H1 (cell line): ENCODE measurements around the gene CASP9. TPM values are rescaled to one million over a fixed set of nuclear protein-coding genes. Genes with fewer than 3 reads are reported as not detected.

Experiments used
- CTCF ChIA-PET: fragments of 300-600 bp; sonication (Branson Sonifier 250); formaldehyde crosslinking; loops from one replicate; lab custom pipeline; 2021; ENCODE audit not compliant: partially characterized antibody; lab: Charles Lee
- POLR2A ChIA-PET: fragments of 300-600 bp; sonication (Branson Sonifier 250); formaldehyde crosslinking; loops from one replicate; lab custom pipeline; 2021; ENCODE audit warnings: inconsistent platforms; ENCODE audit not compliant: partially characterized antibody; lab: Charles Lee
- DNase-seq, 2 experiments: peaks; one replicate each; pipeline versions ENCODE4 v3.0.0 to v3.0.0-alpha.2; 2010 to 2022; ENCODE audit warnings: low spot score in 2 of 2, low read depth in 1 of 2, mixed read lengths in 1 of 2
- FAIRE-seq: peaks from 2 replicates; lab custom pipeline; 2011; peaks lifted over from hg19 to GRCh38; lab: Jason Lieb, UNC
- H2AFZ ChIP-seq: 2 replicates; pipeline ENCODE4 v1.8.1; 2012; ENCODE audit warnings: low read length, inconsistent platforms
- H2AK5ac ChIP-seq: 2 replicates; pipeline ENCODE4 v1.6.1; 2013; ENCODE audit warnings: low read depth, low read length
- H2BK120ac ChIP-seq: replicated peaks from 2 replicates; pipeline ENCODE3; 2013; ENCODE audit warnings: low read depth, low read length, inconsistent platforms
- H2BK12ac ChIP-seq: 2 replicates; pipeline ENCODE4 v1.6.1; 2013; ENCODE audit warnings: low read depth, low read length
- H2BK15ac ChIP-seq: 2 replicates; pipeline ENCODE4 v1.6.1; 2013; ENCODE audit warnings: low read length
- H2BK20ac ChIP-seq: 2 replicates; pipeline ENCODE4 v1.6.1; 2013; ENCODE audit warnings: low read length
- H2BK5ac ChIP-seq: 2 replicates; pipeline ENCODE4 v1.6.1; 2013; ENCODE audit warnings: low read depth, low read length
- H3K14ac ChIP-seq: 2 replicates; pipeline ENCODE4 v1.6.1; 2013; ENCODE audit warnings: inconsistent platforms; ENCODE audit not compliant: insufficient read length
- H3K18ac ChIP-seq: 2 replicates; pipeline ENCODE4 v1.6.1; 2013; ENCODE audit warnings: low read length; ENCODE audit errors: extremely low read depth
- H3K23ac ChIP-seq: 2 replicates; pipeline ENCODE4 v1.6.1; 2013; ENCODE audit warnings: inconsistent platforms; ENCODE audit not compliant: insufficient read length
- H3K23me2 ChIP-seq: 2 replicates; pipeline ENCODE4 v1.6.1; 2013; ENCODE audit warnings: low read depth, low read length
- H3K27ac ChIP-seq: 2 replicates; pipeline ENCODE4 v1.6.1; 2011; ENCODE audit warnings: low read depth, low read length, inconsistent platforms
- H3K27me3 ChIP-seq, 4 experiments: replicated peaks in 1 of 4; 1 replicate in 1 of 4; 2 replicates in 3 of 4; pipeline versions ENCODE4 v1.6.1 to v1.8.1; 2011 to 2013; ENCODE audit warnings: low read length in 3 of 4, mild to moderate bottlenecking in 3 of 4, inconsistent platforms in 2 of 4, mixed read lengths in 2 of 4, moderate library complexity in 1 of 4; ENCODE audit not compliant: control insufficient read depth in 3 of 4, insufficient read depth in 3 of 4; ENCODE audit errors: extremely low read depth in 1 of 4
- H3K36me3 ChIP-seq, 4 experiments: 2 replicates each; pipeline versions ENCODE4 v1.6.1 to v1.8.1; 2011 to 2013; ENCODE audit warnings: mild to moderate bottlenecking in 4 of 4, low read length in 3 of 4, moderate library complexity in 2 of 4, control low read depth in 1 of 4, inconsistent platforms in 1 of 4; ENCODE audit not compliant: insufficient read depth in 4 of 4, control insufficient read depth in 2 of 4
- H3K4ac ChIP-seq: replicated peaks from 2 replicates; pipeline ENCODE3; 2013; ENCODE audit warnings: low read length, low read depth, mixed read lengths, inconsistent platforms; ENCODE audit not compliant: insufficient read length
- H3K4me1 ChIP-seq, 4 experiments: replicated peaks in 1 of 4; 1 replicate in 1 of 4; 2 replicates in 3 of 4; pipeline versions ENCODE4 v1.6.1 to v1.8.1; 2011 to 2013; ENCODE audit warnings: low read length in 3 of 4, inconsistent platforms in 2 of 4, mixed read lengths in 1 of 4; ENCODE audit not compliant: insufficient read depth in 4 of 4, control insufficient read depth in 3 of 4
- H3K4me2 ChIP-seq, 2 experiments: 2 replicates each; pipeline versions ENCODE4 v1.6.1 to v1.8.1; 2011 to 2013; ENCODE audit warnings: low read depth in 2 of 2, low read length in 2 of 2, control low read depth in 1 of 2, inconsistent platforms in 1 of 2, mild to moderate bottlenecking in 1 of 2; ENCODE audit not compliant: insufficient read depth in 1 of 2
- H3K4me3 ChIP-seq, 4 experiments: fragments of 200-600, 300-600 bp in 1 of 4; sonication (generic), shearing (Covaris generic), sonication (Bioruptor Twin) in 1 of 4; 2 replicates each; pipeline versions ENCODE4 v1.5.1 to v1.8.1; 2011 to 2016; ENCODE audit warnings: low read length in 4 of 4, low read depth in 3 of 4, control low read depth in 2 of 4, inconsistent platforms in 2 of 4, mild to moderate bottlenecking in 2 of 4, mixed read lengths in 1 of 4, moderate library complexity in 1 of 4; ENCODE audit not compliant: insufficient read depth in 2 of 4; ENCODE audit errors: extremely low read depth in 1 of 4
- H3K56ac ChIP-seq: replicated peaks from 2 replicates; pipeline ENCODE3; 2013; ENCODE audit warnings: low read depth, mild to moderate bottlenecking, mixed read lengths, low read length, inconsistent platforms; ENCODE audit not compliant: insufficient read length
- H3K79me1 ChIP-seq: 2 replicates; pipeline ENCODE4 v1.6.1; 2013; ENCODE audit warnings: low read depth, low read length, control low read depth
- H3K79me2 ChIP-seq, 2 experiments: 2 replicates each; pipeline versions ENCODE4 v1.6.1 to v1.8.1; 2012 to 2013; ENCODE audit warnings: low read length in 2 of 2, mild to moderate bottlenecking in 2 of 2, inconsistent platforms in 1 of 2; ENCODE audit not compliant: insufficient read depth in 2 of 2, control insufficient read depth in 1 of 2
- H3K9ac ChIP-seq, 4 experiments: replicated peaks in 1 of 4; 1 replicate in 1 of 4; 2 replicates in 3 of 4; pipeline versions ENCODE4 v1.6.1 to v1.8.1; 2011 to 2013; ENCODE audit warnings: low read depth in 3 of 4, low read length in 3 of 4, control low read depth in 2 of 4, mild to moderate bottlenecking in 2 of 4, moderate library complexity in 2 of 4, inconsistent platforms in 1 of 4; ENCODE audit errors: extremely low read depth in 1 of 4
- H3K9me3 ChIP-seq, 2 experiments: 2 replicates each; pipeline versions ENCODE4 v1.6.1 to v1.8.1; 2012 to 2013; ENCODE audit warnings: mild to moderate bottlenecking in 2 of 2, moderate library complexity in 2 of 2, control low read depth in 1 of 2, inconsistent platforms in 1 of 2, low read depth in 1 of 2, low read length in 1 of 2, mixed read lengths in 1 of 2; ENCODE audit not compliant: insufficient read depth in 2 of 2
- H4K20me1 ChIP-seq, 2 experiments: replicated peaks in 1 of 2; 2 replicates each; pipeline versions ENCODE3 to v1.8.1; 2011 to 2013; ENCODE audit warnings: inconsistent platforms in 2 of 2, low read length in 2 of 2, mild to moderate bottlenecking in 1 of 2; ENCODE audit not compliant: insufficient read depth in 2 of 2, control insufficient read depth in 1 of 2
- H4K5ac ChIP-seq: 2 replicates; pipeline ENCODE4 v1.6.1; 2013; ENCODE audit warnings: low read length, low read depth, mixed read lengths, inconsistent platforms; ENCODE audit not compliant: insufficient read length
- H4K8ac ChIP-seq: 2 replicates; pipeline ENCODE4 v1.8.0; 2013; ENCODE audit warnings: mild to moderate bottlenecking, moderate library complexity, low read length, inconsistent platforms; ENCODE audit not compliant: insufficient read depth; ENCODE audit errors: extremely low read depth
- H4K91ac ChIP-seq: replicated peaks from 2 replicates; pipeline ENCODE3; 2013; ENCODE audit warnings: low read length, mixed read lengths, inconsistent platforms; ENCODE audit not compliant: insufficient read length
- EGR1 ChIP-seq: IDR thresholded peaks from 2 replicates; pipeline ENCODE4 v1.6.1; 2011; ENCODE audit warnings: low read depth, low read length, borderline replicate concordance
- JUND ChIP-seq: IDR thresholded peaks from 2 replicates; pipeline ENCODE4 v1.6.1; 2011; ENCODE audit warnings: mild to moderate bottlenecking, improper control_type of control experiment, low read length
- NANOG ChIP-seq: IDR thresholded peaks from 2 replicates; pipeline ENCODE4 v1.6.1; 2011; ENCODE audit warnings: low read length, low read depth, mild to moderate bottlenecking, inconsistent platforms; ENCODE audit not compliant: insufficient read depth, poor library complexity, severe bottlenecking
- POLR2AphosphoS5 ChIP-seq: IDR thresholded peaks from 2 replicates; pipeline ENCODE4 v1.6.1; 2011; ENCODE audit warnings: low read depth, low read length
- POU5F1 ChIP-seq: IDR thresholded peaks from 2 replicates; pipeline ENCODE4 v1.6.1; 2011; ENCODE audit warnings: low read depth, mild to moderate bottlenecking, low read length, moderate library complexity
- SIN3A ChIP-seq, 2 experiments: IDR thresholded peaks in 1 of 2; conservative IDR thresholded peaks in 1 of 2; 2 replicates each; pipeline ENCODE4 v1.6.1; 2011 to 2012; ENCODE audit warnings: low read length in 2 of 2, improper control_type of control experiment in 1 of 2, low read depth in 1 of 2, mild to moderate bottlenecking in 1 of 2
- SIX5 ChIP-seq: IDR thresholded peaks from 2 replicates; pipeline ENCODE4 v1.6.1; 2011; ENCODE audit warnings: mild to moderate bottlenecking, low read depth, low read length
- TCF12 ChIP-seq: IDR thresholded peaks from 2 replicates; pipeline ENCODE4 v1.6.1; 2011; ENCODE audit warnings: low read depth, mild to moderate bottlenecking, low read length
- WGBS, 2 experiments: shearing (Covaris generic) in 1 of 2; methylation state at CpG; one replicate each; pipeline versions ENCODE4 v1.1.6 to v1.1.7; 2013 to 2015; ENCODE audit warnings: low lambda C conversion rate in 2 of 2, mixed read lengths in 2 of 2, inconsistent platforms in 1 of 2, low coverage in 1 of 2, missing lambda C conversion rate in 1 of 2; ENCODE audit not compliant: insufficient replicate concordance in 2 of 2, insufficient coverage in 1 of 2, insufficient read length in 1 of 2; ENCODE audit errors: extremely low coverage in 1 of 2, missing lambda C conversion rate in 1 of 2; 5-methylcytosine and 5-hydroxymethylcytosine counted together
- polyA plus RNA-seq, 7 experiments: library from polyadenylated mRNA; depleted of rRNA in 3 of 7; stranded (reverse) in 5 of 7; unstranded in 2 of 7; fragments of >200 nt in 5 of 7; fragments of 200-250 nt in 2 of 7; gene quantifications; 1 replicate in 5 of 7; 2 replicates in 1 of 7; 4 replicates in 1 of 7; pipeline versions ENCODE4 v1.2.1 to v1.2.3, GENCODE V29; 2011 to 2013; ENCODE audit warnings: missing spikeins in 2 of 7, mixed read lengths in 2 of 7
- total RNA-seq: library from RNA; stranded (reverse); fragmentation: NEBNext Ultra II Directional; extraction: Animal tissue kit (Norgen Biotek cat#: 25700); gene quantifications from 2 replicates; pipeline ENCODE4 v1.2.1, GENCODE V29; 2021
- TF ChIP-seq, protein P1 (sequence below), 3 experiments: IDR thresholded peaks; 1 replicate in 2 of 3; 2 replicates in 1 of 3; pipeline versions ENCODE4 v1.5.1 to v1.6.1; 2011; ENCODE audit warnings: low read length in 3 of 3, mild to moderate bottlenecking in 3 of 3, inconsistent platforms in 2 of 3, low read depth in 1 of 3, moderate library complexity in 1 of 3; ENCODE audit not compliant: insufficient read depth in 1 of 3; ENCODE audit errors: control extremely low read depth in 1 of 3
- TF ChIP-seq, protein P2 (sequence below): IDR thresholded peaks from 2 replicates; pipeline ENCODE4 v1.6.1; 2012; ENCODE audit warnings: low read length, inconsistent platforms

The CASP9 gene
- total and polyA plus RNA-seq, 2 of the 8 experiments (the other 6 are each of a cell fraction or from before 2014, with no cell fraction given), result 14.8 to 36.3 TPM

DNA sequence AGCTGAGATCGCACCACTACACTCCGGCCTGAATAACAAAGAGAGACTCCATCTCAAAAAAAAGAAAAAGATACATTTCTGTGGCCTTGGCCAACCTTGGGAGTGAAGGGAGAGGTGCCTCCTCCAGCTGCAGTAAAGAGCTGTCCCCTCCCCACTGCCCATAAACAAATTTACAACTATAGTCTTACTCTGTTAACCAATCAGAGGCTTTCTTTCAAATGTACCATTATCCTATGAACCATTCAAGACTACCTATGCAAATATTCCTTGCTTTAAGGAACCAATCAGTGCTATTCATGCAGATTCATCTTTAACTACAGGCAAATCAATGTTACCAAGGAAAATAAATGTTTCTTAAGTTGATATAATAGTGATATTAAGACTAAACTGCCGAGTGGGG is 47.1 kb downstream of the CASP9 start:
- H3K79me2 ChIP-seq, result no peaks in the 10 kb centered on the region
- H2BK20ac ChIP-seq, result no peak overlapping the region
- no peak overlapping the region for H3K18ac ChIP-seq
- no peak overlapping the region for H4K91ac ChIP-seq
- H3K9ac ChIP-seq, result no peak overlapping the region
- no peaks in the 10 kb centered on the region for H3K79me1 ChIP-seq
- ChIA-PET POLR2A (no interaction called here), CTCF (interaction anchor here (0.9 kb wide), 1 partner anchor 49 kb away, joined by 5 read pairs; no protein-coding TSS in a partner anchor)
- no peak overlapping the region for H3K23ac ChIP-seq
- H3K27ac ChIP-seq, result no peak overlapping the region
- no peak overlapping the region for H4K8ac ChIP-seq
- H3K4ac ChIP-seq, result no peak overlapping the region
- H2BK5ac ChIP-seq, result no peak overlapping the region
- H3K4me1 ChIP-seq, result no peaks in the 10 kb centered on the region; a peak in 1 of 7 replicates
- no peaks in the 10 kb centered on the region for H3K36me3 ChIP-seq
- no peak overlapping the region for H3K14ac ChIP-seq
- no peak overlapping the region for H2BK120ac ChIP-seq
- 93% methylated on average over 3 of the region's 3 CpGs; no CpG with 5 or more reads in 1 of the 2 experiments for WGBS, 2 experiments
- no peaks in the 10 kb centered on the region for H3K23me2 ChIP-seq
- no peak overlapping the region for H2BK12ac ChIP-seq
- H3K27me3 ChIP-seq, result no peaks in the 10 kb centered on the region
- no peak overlapping the region for H3K56ac ChIP-seq
- H3K9me3 ChIP-seq, result no peaks in the 10 kb centered on the region
- no peak overlapping the region for H2AK5ac ChIP-seq
- peaks cover 0 to 3% of the 10 kb centered on the region in 2 experiments for H4K20me1 ChIP-seq
- no peak overlapping the region for H4K5ac ChIP-seq
- no peak overlapping the region for H2AFZ ChIP-seq
- FAIRE-seq (no peak), DNase-seq (no peak)
- H2BK15ac ChIP-seq, result no peak overlapping the region
- H3K4me3 ChIP-seq, result no peak overlapping the region
- H3K4me2 ChIP-seq, result no peak overlapping the region
- TF ChIP-seq POU5F1, result no peak
- TF ChIP-seq, protein P1, sequence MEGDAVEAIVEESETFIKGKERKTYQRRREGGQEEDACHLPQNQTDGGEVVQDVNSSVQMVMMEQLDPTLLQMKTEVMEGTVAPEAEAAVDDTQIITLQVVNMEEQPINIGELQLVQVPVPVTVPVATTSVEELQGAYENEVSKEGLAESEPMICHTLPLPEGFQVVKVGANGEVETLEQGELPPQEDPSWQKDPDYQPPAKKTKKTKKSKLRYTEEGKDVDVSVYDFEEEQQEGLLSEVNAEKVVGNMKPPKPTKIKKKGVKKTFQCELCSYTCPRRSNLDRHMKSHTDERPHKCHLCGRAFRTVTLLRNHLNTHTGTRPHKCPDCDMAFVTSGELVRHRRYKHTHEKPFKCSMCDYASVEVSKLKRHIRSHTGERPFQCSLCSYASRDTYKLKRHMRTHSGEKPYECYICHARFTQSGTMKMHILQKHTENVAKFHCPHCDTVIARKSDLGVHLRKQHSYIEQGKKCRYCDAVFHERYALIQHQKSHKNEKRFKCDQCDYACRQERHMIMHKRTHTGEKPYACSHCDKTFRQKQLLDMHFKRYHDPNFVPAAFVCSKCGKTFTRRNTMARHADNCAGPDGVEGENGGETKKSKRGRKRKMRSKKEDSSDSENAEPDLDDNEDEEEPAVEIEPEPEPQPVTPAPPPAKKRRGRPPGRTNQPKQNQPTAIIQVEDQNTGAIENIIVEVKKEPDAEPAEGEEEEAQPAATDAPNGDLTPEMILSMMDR (IDR thresholded peaks at IDR 0.05; ENCODE audit: control extremely low read depth in 1 of 3, insufficient read depth in 1 of 3, low read depth in 1 of 3, low read length in 3 of 3), result no peak
- TF ChIP-seq SIX5, result no peak
- TF ChIP-seq, protein P2, sequence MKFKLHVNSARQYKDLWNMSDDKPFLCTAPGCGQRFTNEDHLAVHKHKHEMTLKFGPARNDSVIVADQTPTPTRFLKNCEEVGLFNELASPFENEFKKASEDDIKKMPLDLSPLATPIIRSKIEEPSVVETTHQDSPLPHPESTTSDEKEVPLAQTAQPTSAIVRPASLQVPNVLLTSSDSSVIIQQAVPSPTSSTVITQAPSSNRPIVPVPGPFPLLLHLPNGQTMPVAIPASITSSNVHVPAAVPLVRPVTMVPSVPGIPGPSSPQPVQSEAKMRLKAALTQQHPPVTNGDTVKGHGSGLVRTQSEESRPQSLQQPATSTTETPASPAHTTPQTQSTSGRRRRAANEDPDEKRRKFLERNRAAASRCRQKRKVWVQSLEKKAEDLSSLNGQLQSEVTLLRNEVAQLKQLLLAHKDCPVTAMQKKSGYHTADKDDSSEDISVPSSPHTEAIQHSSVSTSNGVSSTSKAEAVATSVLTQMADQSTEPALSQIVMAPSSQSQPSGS, result no peak
- no peak for TF ChIP-seq NANOG
- TF ChIP-seq POLR2AphosphoS5, result no peak
- no peak for TF ChIP-seq TCF12
- TF ChIP-seq EGR1, result no peak
- no peak for TF ChIP-seq SIN3A (conservative IDR thresholded peaks at IDR 0.05 in 1 of 2, IDR thresholded peaks at IDR 0.05 in 1 of 2; ENCODE audit: low read depth in 1 of 2, low read length in 2 of 2)
- no peak for TF ChIP-seq JUND
